Neural progenitor cell (in vitro differentiated cells): ENCODE measurements around the gene RADIL. TPM values are rescaled to one million over a fixed set of nuclear protein-coding genes. Genes with fewer than 3 reads are reported as not detected.

Experiments used
- DNase-seq: peaks from one replicate; pipeline ENCODE4 v3.0.0-alpha.2; 2016; ENCODE audit warnings: low spot score
- H2AFZ ChIP-seq: fragments of 200-600 bp; sonication (generic); replicated peaks from 2 replicates; pipeline ENCODE4 v1.6.1; 2016; ENCODE audit warnings: antibody characterized with exemption
- H3F3A ChIP-seq: fragments of 200-600 bp; sonication (generic); 2 replicates; pipeline ENCODE4 v1.6.1; 2016; ENCODE audit warnings: antibody characterized with exemption, low read depth
- H3K27ac ChIP-seq: fragments of 200-600 bp; sonication (generic); 2 replicates; pipeline ENCODE4 v1.5.1; 2016; ENCODE audit warnings: mild to moderate bottlenecking
- H3K27me3 ChIP-seq: fragments of 200-600 bp; sonication (generic); 2 replicates; pipeline ENCODE4 v1.6.1; 2016; ENCODE audit warnings: mild to moderate bottlenecking, moderate library complexity
- H3K36me3 ChIP-seq: fragments of 200-600 bp; sonication (generic); 2 replicates; pipeline ENCODE4 v1.5.1; 2016
- H3K4me1 ChIP-seq: fragments of 200-600 bp; sonication (generic); 2 replicates; pipeline ENCODE4 v1.6.1; 2016; ENCODE audit warnings: mixed run types
- H3K4me2 ChIP-seq: fragments of 200-600 bp; sonication (generic); 2 replicates; pipeline ENCODE4 v1.6.1; 2016
- H3K4me3 ChIP-seq: fragments of 200-600 bp; sonication (generic); 2 replicates; pipeline ENCODE4 v1.5.1; 2016
- H3K79me2 ChIP-seq: fragments of 200-600 bp; sonication (generic); 2 replicates; pipeline ENCODE4 v1.6.1; 2016; ENCODE audit warnings: low read depth
- H3K9ac ChIP-seq: fragments of 200-600 bp; sonication (generic); 2 replicates; pipeline ENCODE4 v1.6.1; 2016
- H3K9me3 ChIP-seq: fragments of 200-600 bp; sonication (generic); 2 replicates; pipeline ENCODE4 v1.5.1; 2016; ENCODE audit warnings: low read depth
- H4K20me1 ChIP-seq: fragments of 200-600 bp; sonication (generic); 2 replicates; pipeline ENCODE4 v1.6.1; 2016; ENCODE audit warnings: low read depth
- H3K27ac Mint-ChIP-seq: 3 replicates; pipeline ENCODE4 v1.8.0; 2021; ENCODE audit warnings: mixed read lengths
- H3K27me3 Mint-ChIP-seq: 2 replicates; pipeline ENCODE4 v1.8.0; 2022; ENCODE audit warnings: low read depth, mild to moderate bottlenecking, inconsistent platforms, moderate library complexity, mixed read lengths; ENCODE audit not compliant: insufficient read depth
- H3K36me3 Mint-ChIP-seq: 3 replicates; pipeline ENCODE4 v1.8.0; 2021; ENCODE audit warnings: mixed read lengths
- H3K4me1 Mint-ChIP-seq: 3 replicates; pipeline ENCODE4 v1.8.0; 2021; ENCODE audit warnings: mixed read lengths
- H3K4me3 Mint-ChIP-seq: 3 replicates; pipeline ENCODE4 v1.8.0; 2021; ENCODE audit warnings: mild to moderate bottlenecking, moderate library complexity, mixed read lengths
- H3K9me3 Mint-ChIP-seq: 3 replicates; pipeline ENCODE4 v1.8.0; 2020; ENCODE audit warnings: mixed read lengths
- EZH2 ChIP-seq: fragments of 200-600 bp; sonication (generic); IDR thresholded peaks from 2 replicates; pipeline ENCODE4 v1.6.1; 2017; ENCODE audit warnings: antibody characterized with exemption, mild to moderate bottlenecking, moderate library complexity
- EZH2phosphoT487 ChIP-seq: fragments of 200-600 bp; sonication (generic); IDR thresholded peaks from 2 replicates; pipeline ENCODE4 v1.6.1; 2017; ENCODE audit warnings: antibody characterized with exemption
- total RNA-seq: library from RNA; depleted of rRNA; stranded (reverse); fragments of >200 nt; gene quantifications from 2 replicates; pipeline ENCODE4 v1.2.3, GENCODE V29; 2015; ENCODE audit warnings: low replicate concordance
- TF ChIP-seq, protein P1 (sequence below): fragments of 200-600 bp; sonication (generic); IDR thresholded peaks from 2 replicates; pipeline ENCODE4 v1.5.1; 2017; ENCODE audit warnings: antibody characterized with exemption, mild to moderate bottlenecking

RADIL gene
- total RNA-seq, 1 donor from 2014 or later = 3.1 TPM

DNA sequence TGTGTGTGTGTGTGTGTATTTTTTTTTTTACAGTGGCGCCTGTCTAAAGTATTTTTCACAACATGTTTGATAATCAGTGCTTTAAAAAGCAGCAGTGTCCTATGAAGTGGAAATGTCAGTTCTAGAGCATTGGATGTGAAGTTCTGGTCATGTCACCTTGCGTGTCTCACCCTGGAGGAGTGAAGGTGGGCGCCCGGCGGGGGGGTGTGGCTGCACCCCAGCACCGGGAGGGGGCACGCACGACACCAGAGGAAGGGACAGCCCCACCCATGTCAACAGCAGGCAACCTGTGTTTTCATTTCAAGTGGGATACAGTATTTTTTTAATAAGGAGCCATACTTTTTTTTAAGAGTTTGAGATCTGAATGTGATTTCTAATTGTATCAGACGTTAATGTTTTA, 112.6 kb downstream of the RADIL start:
- Histone ChIP-seq H3K27me3 (no peaks in the 10 kb centered on the region), H3K9ac (no peak overlapping the region), H3K4me1 (peaks cover 5% of the 10 kb centered on the region), H3K4me2 (no peak overlapping the region), H3K9me3 (no peaks in the 10 kb centered on the region), H3K4me3 (no peak overlapping the region), H3K79me2 (peaks cover 3% of the 10 kb centered on the region), H2AFZ (no peak overlapping the region), H3K27ac (no peak overlapping the region), H3F3A (no peaks in the 10 kb centered on the region), H3K36me3 (no peaks in the 10 kb centered on the region), H4K20me1 (peaks cover 4% of the 10 kb centered on the region)
- Mint-ChIP-seq H3K27me3 (peaks cover 6% of the 10 kb centered on the region), H3K27ac (no peak overlapping the region), H3K4me3 (no peak overlapping the region), H3K4me1 (peaks cover 10% of the 10 kb centered on the region), H3K36me3 (no peaks in the 10 kb centered on the region), H3K9me3 (no peaks in the 10 kb centered on the region)
- TF ChIP-seq, protein P1, sequence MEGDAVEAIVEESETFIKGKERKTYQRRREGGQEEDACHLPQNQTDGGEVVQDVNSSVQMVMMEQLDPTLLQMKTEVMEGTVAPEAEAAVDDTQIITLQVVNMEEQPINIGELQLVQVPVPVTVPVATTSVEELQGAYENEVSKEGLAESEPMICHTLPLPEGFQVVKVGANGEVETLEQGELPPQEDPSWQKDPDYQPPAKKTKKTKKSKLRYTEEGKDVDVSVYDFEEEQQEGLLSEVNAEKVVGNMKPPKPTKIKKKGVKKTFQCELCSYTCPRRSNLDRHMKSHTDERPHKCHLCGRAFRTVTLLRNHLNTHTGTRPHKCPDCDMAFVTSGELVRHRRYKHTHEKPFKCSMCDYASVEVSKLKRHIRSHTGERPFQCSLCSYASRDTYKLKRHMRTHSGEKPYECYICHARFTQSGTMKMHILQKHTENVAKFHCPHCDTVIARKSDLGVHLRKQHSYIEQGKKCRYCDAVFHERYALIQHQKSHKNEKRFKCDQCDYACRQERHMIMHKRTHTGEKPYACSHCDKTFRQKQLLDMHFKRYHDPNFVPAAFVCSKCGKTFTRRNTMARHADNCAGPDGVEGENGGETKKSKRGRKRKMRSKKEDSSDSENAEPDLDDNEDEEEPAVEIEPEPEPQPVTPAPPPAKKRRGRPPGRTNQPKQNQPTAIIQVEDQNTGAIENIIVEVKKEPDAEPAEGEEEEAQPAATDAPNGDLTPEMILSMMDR = no peak
- TF ChIP-seq EZH2phosphoT487 = no peak
- DNase-seq = no peak

DNA sequence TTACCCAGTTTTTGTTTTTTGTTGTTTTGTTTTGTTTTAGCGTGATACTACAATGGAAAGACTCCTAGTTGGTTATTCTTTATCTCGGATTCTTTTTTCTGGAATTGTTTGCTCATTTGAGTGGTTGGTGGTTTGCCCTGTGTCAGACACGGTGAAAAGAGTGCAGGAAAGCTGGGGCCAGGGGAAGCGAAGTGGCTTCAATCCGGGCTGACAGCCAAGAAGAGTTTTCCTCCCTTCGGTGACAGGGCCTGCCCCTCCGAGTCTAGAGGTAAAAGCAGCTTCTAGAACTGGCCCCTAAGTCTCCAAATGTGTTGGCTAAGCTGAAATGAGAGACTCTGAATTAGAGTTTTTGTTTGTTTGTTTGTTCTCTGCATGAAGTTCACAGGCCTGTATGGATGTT, 113.8 kb downstream of the RADIL start:
- no peak overlapping the region for H3K27ac ChIP-seq
- no peaks in the 10 kb centered on the region for H3K9me3 ChIP-seq
- H3K79me2 ChIP-seq = no peaks in the 10 kb centered on the region
- peaks cover 2% of the 10 kb centered on the region for H3K36me3 Mint-ChIP-seq
- no peaks in the 10 kb centered on the region for H3K27me3 ChIP-seq
- peaks cover 6% of the 10 kb centered on the region for H3K4me1 Mint-ChIP-seq
- H3K4me2 ChIP-seq = no peak overlapping the region
- peaks cover 5% of the 10 kb centered on the region for H3K27me3 Mint-ChIP-seq
- no peak overlapping the region for H3K4me3 ChIP-seq
- H3K9me3 Mint-ChIP-seq = no peaks in the 10 kb centered on the region
- peaks cover 4% of the 10 kb centered on the region for H4K20me1 ChIP-seq
- H3F3A ChIP-seq = no peaks in the 10 kb centered on the region
- no peaks in the 10 kb centered on the region for H3K36me3 ChIP-seq
- no peak for TF ChIP-seq EZH2
- TF ChIP-seq, protein P1 = no peak
- no peak for TF ChIP-seq EZH2phosphoT487
- H3K4me3 Mint-ChIP-seq = no peak overlapping the region
- no peak for DNase-seq
- H3K4me1 ChIP-seq = peaks cover 3% of the 10 kb centered on the region
- no peak overlapping the region for H3K27ac Mint-ChIP-seq
- H2AFZ ChIP-seq = no peak overlapping the region
- H3K9ac ChIP-seq = no peak overlapping the region

DNA sequence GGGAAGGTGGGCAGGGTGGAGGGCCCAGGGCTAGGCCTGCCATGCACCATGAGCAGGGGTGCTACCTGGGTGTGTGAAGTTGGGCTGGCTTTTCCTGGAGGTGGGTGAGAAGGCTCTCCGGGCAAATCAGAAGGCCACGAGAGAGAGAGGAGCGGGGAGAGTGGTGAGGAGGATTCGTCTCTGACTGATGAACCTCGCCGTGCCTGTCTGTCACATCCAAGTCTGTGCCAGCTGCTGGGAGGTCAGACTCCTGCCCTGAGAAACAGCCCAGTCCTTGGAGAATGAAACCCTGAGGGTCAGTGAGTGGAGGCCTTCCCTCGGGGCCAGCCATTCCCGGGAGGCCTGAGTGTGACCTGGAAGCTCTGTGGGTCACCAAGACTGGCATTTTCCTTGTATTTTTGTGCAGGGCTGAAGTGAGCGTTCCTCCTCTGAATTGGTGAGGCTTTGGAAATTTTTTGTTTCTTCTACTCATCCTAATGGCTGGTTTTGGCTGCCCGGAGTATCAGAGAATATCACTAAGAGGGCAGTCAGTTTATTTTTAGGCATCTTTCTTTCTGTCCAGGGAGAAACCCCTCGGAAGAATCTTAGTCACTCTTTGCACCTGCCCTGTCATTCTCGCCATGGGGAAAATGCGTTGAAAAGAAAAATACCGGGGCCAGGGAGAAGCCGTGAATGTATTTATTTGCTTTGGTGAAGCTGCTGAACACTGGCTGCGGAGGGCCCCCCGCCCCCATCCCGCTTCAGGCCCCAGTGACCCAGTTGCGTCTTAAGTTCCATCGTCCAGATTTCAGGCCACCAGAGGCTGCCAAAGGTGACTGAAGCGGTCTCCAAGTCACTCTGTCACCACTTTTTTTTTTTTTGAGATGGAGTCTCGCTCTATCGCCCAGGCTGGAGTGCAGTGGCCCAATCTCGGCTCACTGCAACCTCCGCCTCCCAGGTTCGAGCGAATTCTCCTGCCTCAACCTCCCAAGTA, 114.6 kb downstream of the RADIL start:
- Histone ChIP-seq H4K20me1 (peaks cover 4% of the 10 kb centered on the region), H3K27me3 (no peaks in the 10 kb centered on the region), H3K9ac (no peak overlapping the region), H3K4me2 (no peak overlapping the region), H3K79me2 (no peaks in the 10 kb centered on the region), H3K27ac (no peak overlapping the region), H3K9me3 (no peaks in the 10 kb centered on the region), H3F3A (no peaks in the 10 kb centered on the region), H3K4me1 (no peaks in the 10 kb centered on the region), H3K36me3 (no peaks in the 10 kb centered on the region), H2AFZ (no peak overlapping the region), H3K4me3 (no peak overlapping the region)
- Mint-ChIP-seq H3K4me1 (no peaks in the 10 kb centered on the region), H3K27ac (no peak overlapping the region), H3K27me3 (peaks cover 5% of the 10 kb centered on the region), H3K4me3 (no peak overlapping the region), H3K9me3 (no peaks in the 10 kb centered on the region), H3K36me3 (peaks cover 4% of the 10 kb centered on the region)
- DNase-seq = no peak
- TF ChIP-seq EZH2 (no peak), EZH2phosphoT487 (no peak)
- TF ChIP-seq, protein P1 = no peak
